GM12878 (cell line): ENCODE measurements around the gene SNX15. TPM values are rescaled to one million over a fixed set of nuclear protein-coding genes. Genes with fewer than 3 reads are reported as not detected.

Experiments used
- ATAC-seq: fragments of 200-7000 bp; cut with Tn5 transposase; 3 replicates; pipeline ENCODE4 v1.9.1; 2020; ENCODE audit warnings: mild to moderate bottlenecking, moderate library complexity
- BruUV-seq: library from RNA; stranded (reverse); fragments of 400-500 nt; replicated peaks from 2 replicates; lab custom pipeline; 2021; lab: Mats Ljungman, UMichigan
- CTCF ChIA-PET: fragments of 300-600 bp; sonication (Branson Sonifier 250); formaldehyde crosslinking; extraction: SDS; loops from one replicate; lab custom pipeline; 2021; ENCODE audit warnings: inconsistent platforms; lab: Yijun Ruan, JAX
- POLR2A ChIA-PET: fragments of 350-600 bp; formaldehyde crosslinking; extraction: SDS; loops from one replicate; lab custom pipeline; 2021; ENCODE audit warnings: inconsistent platforms; lab: Charles Lee
- RAD21 ChIA-PET: fragments of 300-600 bp; sonication (Branson Sonifier 250); formaldehyde crosslinking; loops from one replicate; lab custom pipeline; 2023; ENCODE audit warnings: antibody characterized with exemption; ENCODE audit not compliant: unreplicated experiment; lab: Charles Lee
- SMC1A ChIA-PET: fragments of 300-600 bp; sonication (Branson Sonifier 250); formaldehyde crosslinking; loops from one replicate; lab custom pipeline; 2023; ENCODE audit not compliant: unreplicated experiment, uncharacterized antibody; lab: Charles Lee
- DNase-seq: peaks from one replicate; pipeline ENCODE4 v3.0.0-alpha.2; 2011; ENCODE audit warnings: low read depth, low spot score
- FAIRE-seq: peaks from 3 replicates; lab custom pipeline; 2011; peaks lifted over from hg19 to GRCh38; lab: Jason Lieb, UNC
- H2AFZ ChIP-seq: 2 replicates; pipeline ENCODE4 v1.6.0; 2011; ENCODE audit warnings: low read depth, low read length, control low read depth; ENCODE audit not compliant: control insufficient read depth
- H3K27ac ChIP-seq: 2 replicates; pipeline ENCODE4 v1.5.1; 2011; ENCODE audit warnings: control low read depth; ENCODE audit not compliant: control insufficient read depth, insufficient read depth
- H3K27me3 ChIP-seq, 2 experiments: replicated peaks in 1 of 2; 2 replicates each; pipeline versions ENCODE4 v1.6.0 to v1.6.1; 2011; ENCODE audit warnings: low read length in 1 of 2; ENCODE audit not compliant: control insufficient read depth in 2 of 2, insufficient read depth in 2 of 2
- H3K36me3 ChIP-seq, 2 experiments: 2 replicates each; pipeline ENCODE4 v1.5.1; 2011; ENCODE audit warnings: low read length in 1 of 2; ENCODE audit not compliant: control insufficient read depth in 2 of 2, insufficient read depth in 2 of 2
- H3K4me1 ChIP-seq: 2 replicates; pipeline ENCODE4 v1.6.1; 2011; ENCODE audit warnings: mild to moderate bottlenecking, low read length, moderate library complexity, mixed read lengths; ENCODE audit not compliant: control insufficient read depth, insufficient read depth
- H3K4me2 ChIP-seq: 2 replicates; pipeline ENCODE4 v1.6.0; 2011; ENCODE audit warnings: control low read depth; ENCODE audit not compliant: control insufficient read depth, insufficient read depth
- H3K4me3 ChIP-seq: fragments of 200-600 bp; sonication (generic); 2 replicates; pipeline ENCODE4 v1.5.1; 2016
- H3K79me2 ChIP-seq: 2 replicates; pipeline ENCODE4 v1.6.0; 2011; ENCODE audit warnings: low read length; ENCODE audit not compliant: control insufficient read depth, insufficient read depth
- H3K9ac ChIP-seq: 2 replicates; pipeline ENCODE4 v1.8.0; 2011; ENCODE audit warnings: low read length, control low read depth, mixed read lengths; ENCODE audit not compliant: control insufficient read depth, insufficient read depth
- H3K9me3 ChIP-seq: replicated peaks from 3 replicates; pipeline ENCODE4 v1.5.1; 2011; ENCODE audit warnings: mild to moderate bottlenecking, low read length; ENCODE audit not compliant: control insufficient read depth, insufficient read depth
- H4K20me1 ChIP-seq: 2 replicates; pipeline ENCODE4 v1.6.0; 2011; ENCODE audit not compliant: control insufficient read depth, insufficient read depth
- CTCF ChIP-seq, 3 experiments: IDR thresholded peaks in 2 of 3; conservative IDR thresholded peaks in 1 of 3; 2 replicates each; pipeline ENCODE4 v1.5.1; 2011; ENCODE audit warnings: low read depth in 3 of 3, low read length in 3 of 3, mild to moderate bottlenecking in 3 of 3, control low read depth in 2 of 3, moderate library complexity in 2 of 3, inconsistent platforms in 1 of 3, mixed read lengths in 1 of 3; ENCODE audit not compliant: control insufficient read depth in 2 of 3, insufficient read depth in 1 of 3; ENCODE audit errors: extremely low read depth in 1 of 3
- EED ChIP-seq: sonication (generic); IDR thresholded peaks from 2 replicates; pipeline ENCODE4 v1.6.1; 2016; ENCODE audit warnings: antibody characterized with exemption, low read depth
- MEF2A ChIP-seq: IDR thresholded peaks from 2 replicates; pipeline ENCODE4 v1.6.1; 2011; ENCODE audit warnings: low read depth, mild to moderate bottlenecking, low read length, moderate library complexity; ENCODE audit not compliant: insufficient read depth
- POU2F2 ChIP-seq: IDR thresholded peaks from 3 replicates; pipeline ENCODE4 v1.6.1; 2011; ENCODE audit warnings: low read depth, mild to moderate bottlenecking, low read length, borderline replicate concordance
- SUPT20H ChIP-seq: IDR thresholded peaks from 2 replicates; pipeline ENCODE4 v1.6.1; 2011; ENCODE audit warnings: low read depth, mild to moderate bottlenecking, low read length, moderate library complexity, borderline replicate concordance; ENCODE audit not compliant: control insufficient read depth
- TAF1 ChIP-seq: IDR thresholded peaks from 2 replicates; pipeline ENCODE4 v1.6.1; 2011; ENCODE audit warnings: mild to moderate bottlenecking, low read depth, low read length, borderline replicate concordance
- TBL1XR1 ChIP-seq: IDR thresholded peaks from 2 replicates; pipeline ENCODE4 v1.6.1; 2012; ENCODE audit warnings: low read depth, low read length, improper control_type of control experiment
- USF2 ChIP-seq: IDR thresholded peaks from 2 replicates; pipeline ENCODE4 v1.6.1; 2011; ENCODE audit warnings: low read depth, low read length, improper control_type of control experiment, borderline replicate concordance
- ZSCAN29 ChIP-seq: fragments of 450-650 bp; IDR thresholded peaks from 2 replicates; pipeline ENCODE4 v1.6.1; 2017; ENCODE audit warnings: mild to moderate bottlenecking, moderate library complexity
- WGBS: methylation state at CpG from one replicate; pipeline ENCODE4 v1.1.6; 2016; ENCODE audit warnings: low lambda C conversion rate; ENCODE audit not compliant: insufficient replicate concordance, insufficient coverage; ENCODE audit errors: missing lambda C conversion rate; 5-methylcytosine and 5-hydroxymethylcytosine counted together
- in situ Hi-C: fragments of 300-500 bp; cut with MboI; formaldehyde crosslinking; loops from 9 replicates; pipeline ENCODE4 v1.14.3; 2018; ENCODE audit warnings: mixed read lengths
- intact Hi-C: fragments of 100-400 bp; cut with micrococcal nuclease; formaldehyde crosslinking; loops from one replicate; pipeline ENCODE4 v1.14.2; 2022; ENCODE audit not compliant: unreplicated experiment
- polyA plus RNA-seq, 11 experiments: library from polyadenylated mRNA; depleted of rRNA in 4 of 11; unstranded in 6 of 11; stranded (reverse) in 5 of 11; fragments of >200 nt; fragmentation: Nextera tagmentation in 4 of 11; fragmentation: Illumina TruSeq in 1 of 11; extraction: Ambion mirVana in 4 of 11; extraction: Trizol in 1 of 11; gene quantifications; 1 replicate in 1 of 11; 2 replicates in 10 of 11; pipeline versions ENCODE4 v1.2.1 to v1.2.3, GENCODE V29; 2011 to 2016; ENCODE audit warnings: inconsistent platforms in 2 of 11, missing spikeins in 2 of 11, low read depth in 1 of 11
- total RNA-seq, 4 experiments: library from RNA; depleted of rRNA in 3 of 4; stranded (reverse); fragments of >200 nt in 3 of 4; fragmentation: Illumina TruSeq in 1 of 4; extraction: Trizol in 1 of 4; gene quantifications; 2 replicates each; pipeline versions ENCODE4 v1.2.1 to v1.2.3, GENCODE V29; 2013 to 2021
- TF ChIP-seq, protein P1 (sequence below): fragments of 450-650 bp; IDR thresholded peaks from 2 replicates; pipeline ENCODE4 v1.6.1; 2018; ENCODE audit warnings: mild to moderate bottlenecking, low read depth, moderate library complexity; ENCODE audit not compliant: partially characterized antibody

Gene SNX15
- total and polyA plus RNA-seq, 10 of the 15 experiments (the other 5 are each of a cell fraction or from before 2014, with no cell fraction given) = 2.4 to 24.0 (median 16.1) TPM

DNA sequence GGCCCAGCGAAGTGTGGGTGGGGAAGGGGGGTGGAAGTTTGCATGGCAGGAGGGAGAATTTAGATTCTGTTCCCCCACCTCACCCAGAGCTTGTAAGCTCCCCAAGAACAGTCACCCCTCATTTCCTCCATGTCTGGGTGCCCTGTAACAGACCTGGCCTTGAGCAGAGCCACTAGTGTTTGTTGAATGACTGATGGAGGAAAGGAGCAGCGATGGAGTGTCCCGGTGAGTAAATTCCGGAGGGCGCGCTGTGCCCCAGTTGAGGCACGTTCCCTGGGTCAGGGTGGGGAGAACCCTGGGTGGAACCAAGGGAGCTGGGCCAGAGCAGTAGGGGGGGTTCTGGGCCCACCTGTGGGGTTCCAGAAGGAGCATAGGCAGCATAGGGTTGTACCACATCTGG, 30.3 kb downstream of the SNX15 start:
- DNase-seq = no peak
- in situ Hi-C loops (no loop called here), intact Hi-C loops (no loop called here)
- H3K9ac ChIP-seq = no peak overlapping the region
- no peak overlapping the region for H2AFZ ChIP-seq
- ChIA-PET RAD21 (no interaction called here), POLR2A (no interaction called here), CTCF (interaction anchor here (1.0 kb wide), 1 partner anchor 21 kb away, joined by 3 read pairs; no protein-coding TSS in a partner anchor), SMC1A (interaction anchor here (1.1 kb wide), 1 partner anchor 23 kb away, joined by 3 read pairs; no protein-coding TSS in a partner anchor)
- H3K79me2 ChIP-seq = no peaks in the 10 kb centered on the region
- FAIRE-seq = no peak
- H3K36me3 ChIP-seq = no peaks in the 10 kb centered on the region
- H3K4me2 ChIP-seq = no peak overlapping the region
- TF ChIP-seq TBL1XR1 (no peak), EED (no peak), CTCF (IDR thresholded peaks at IDR 0.05 in 2 of 3, conservative IDR thresholded peaks at IDR 0.05 in 1 of 3; ENCODE audit: control insufficient read depth in 2 of 3, extremely low read depth in 1 of 3, insufficient read depth in 1 of 3, low read depth in 3 of 3, low read length in 3 of 3) (no peak), POU2F2 (no peak), MEF2A (no peak), USF2 (no peak), SUPT20H (no peak), TAF1 (no peak), ZSCAN29 (no peak)
- TF ChIP-seq, protein P1, sequence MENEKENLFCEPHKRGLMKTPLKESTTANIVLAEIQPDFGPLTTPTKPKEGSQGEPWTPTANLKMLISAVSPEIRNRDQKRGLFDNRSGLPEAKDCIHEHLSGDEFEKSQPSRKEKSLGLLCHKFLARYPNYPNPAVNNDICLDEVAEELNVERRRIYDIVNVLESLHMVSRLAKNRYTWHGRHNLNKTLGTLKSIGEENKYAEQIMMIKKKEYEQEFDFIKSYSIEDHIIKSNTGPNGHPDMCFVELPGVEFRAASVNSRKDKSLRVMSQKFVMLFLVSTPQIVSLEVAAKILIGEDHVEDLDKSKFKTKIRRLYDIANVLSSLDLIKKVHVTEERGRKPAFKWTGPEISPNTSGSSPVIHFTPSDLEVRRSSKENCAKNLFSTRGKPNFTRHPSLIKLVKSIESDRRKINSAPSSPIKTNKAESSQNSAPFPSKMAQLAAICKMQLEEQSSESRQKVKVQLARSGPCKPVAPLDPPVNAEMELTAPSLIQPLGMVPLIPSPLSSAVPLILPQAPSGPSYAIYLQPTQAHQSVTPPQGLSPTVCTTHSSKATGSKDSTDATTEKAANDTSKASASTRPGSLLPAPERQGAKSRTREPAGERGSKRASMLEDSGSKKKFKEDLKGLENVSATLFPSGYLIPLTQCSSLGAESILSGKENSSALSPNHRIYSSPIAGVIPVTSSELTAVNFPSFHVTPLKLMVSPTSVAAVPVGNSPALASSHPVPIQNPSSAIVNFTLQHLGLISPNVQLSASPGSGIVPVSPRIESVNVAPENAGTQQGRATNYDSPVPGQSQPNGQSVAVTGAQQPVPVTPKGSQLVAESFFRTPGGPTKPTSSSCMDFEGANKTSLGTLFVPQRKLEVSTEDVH = no peak
- no TSS peak for BruUV-seq
- H3K27ac ChIP-seq = no peak overlapping the region
- H3K4me3 ChIP-seq = no peak overlapping the region
- H3K27me3 ChIP-seq = no peaks in the 10 kb centered on the region
- no peaks in the 10 kb centered on the region for H4K20me1 ChIP-seq
- H3K9me3 ChIP-seq = no peaks in the 10 kb centered on the region
- ATAC-seq = no peak
- H3K4me1 ChIP-seq = peaks cover 50% of the 10 kb centered on the region
- WGBS = 74% methylated on average over 7 of the region's 7 CpGs
